HG03565 (cell line): ENCODE measurements around the gene RASEF.
"Not testable (repeated sequence)": the region's sequence is repeated elsewhere in the genome, so short reads cannot be mapped to it uniquely, and the experiment has no call there.

Experiments used
- ATAC-seq: cut with Tn5 transposase; IDR thresholded peaks from one replicate; pipeline ENCODE4 v1.9.1; 2021; ENCODE audit warnings: mild to moderate bottlenecking, moderate library complexity; ENCODE audit not compliant: unreplicated experiment

RASEF gene

GRCh38 chr9:82975176-82975575 is 87.8 kb downstream of the RASEF start:
- no peak for ATAC-seq

- no peak for ATAC-seq
Measured at GRCh38 chr9:82972446-82972845, 90.5 kb downstream of the RASEF start.

- no peak for ATAC-seq
Measured at GRCh38 chr9:82970359-82970758, 92.6 kb downstream of the RASEF start.

- ATAC-seq = no peak
Measured at GRCh38 chr9:82969291-82969690, 93.7 kb downstream of the RASEF start.

- ATAC-seq = no peak
Measured at GRCh38 chr9:82968816-82969215, 94.1 kb downstream of the RASEF start.

- ATAC-seq = no peak
Measured at GRCh38 chr9:82968388-82968787, 94.6 kb downstream of the RASEF start.

- peak; percentile 94 for ATAC-seq
Measured at GRCh38 chr9:82961504-82962125, 101.3 kb downstream of the RASEF start.

- ATAC-seq = no peak
Measured at GRCh38 chr9:82957529-82958379, 105.2 kb downstream of the RASEF start.

GRCh38 chr9:82949203-82949602 is 113.7 kb downstream of the RASEF start:
- no peak for ATAC-seq

- no peak for ATAC-seq
Measured at GRCh38 chr9:82940376-82940775, 122.6 kb downstream of the RASEF start.

- no peak for ATAC-seq
Measured at GRCh38 chr9:82939451-82939850, 123.5 kb downstream of the RASEF start.

GRCh38 chr9:82938426-82939218 is 124.3 kb downstream of the RASEF start:
- ATAC-seq = no peak

GRCh38 chr9:82936561-82936960 is 126.4 kb downstream of the RASEF start:
- ATAC-seq = not testable (repeated sequence)

- ATAC-seq = no peak
Measured at GRCh38 chr9:82934949-82935348, 128.0 kb downstream of the RASEF start.

- not testable (repeated sequence) for ATAC-seq
Measured at GRCh38 chr9:82934025-82934424, 128.9 kb downstream of the RASEF start.

GRCh38 chr9:82930116-82930515 is 132.8 kb downstream of the RASEF start:
- no peak for ATAC-seq
